ENCODE measurements around the gene ALX4. TPM values are rescaled to one million over a fixed set of nuclear protein-coding genes. Genes with fewer than 3 reads are reported as not detected.

ALX4 gene
- total RNA-seq, 1 donor, result not detected

DNA sequence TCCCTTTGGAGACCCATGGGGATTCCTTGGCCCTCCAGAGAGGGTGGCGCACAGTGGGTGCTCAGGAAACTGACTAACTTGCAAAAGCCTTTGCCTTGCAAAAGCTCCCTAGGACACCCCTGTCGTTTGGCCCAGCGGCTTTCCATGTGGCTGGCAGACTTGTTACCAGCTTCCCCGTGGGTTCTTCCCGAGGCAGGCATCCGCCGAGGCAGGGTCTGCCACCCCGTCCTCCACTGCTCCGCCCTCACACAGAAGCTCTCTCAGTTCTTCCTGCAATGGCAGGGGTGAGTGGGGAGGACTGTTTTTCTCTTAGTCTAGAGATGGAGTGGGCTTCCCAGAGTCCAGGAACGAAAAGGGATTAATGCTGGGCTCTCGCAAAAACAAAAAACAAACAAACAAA, 23.0 kb downstream of the ALX4 start:
- no peak for DNase-seq (ENCODE audit: low read depth)
- TF ChIP-seq, protein P1, sequence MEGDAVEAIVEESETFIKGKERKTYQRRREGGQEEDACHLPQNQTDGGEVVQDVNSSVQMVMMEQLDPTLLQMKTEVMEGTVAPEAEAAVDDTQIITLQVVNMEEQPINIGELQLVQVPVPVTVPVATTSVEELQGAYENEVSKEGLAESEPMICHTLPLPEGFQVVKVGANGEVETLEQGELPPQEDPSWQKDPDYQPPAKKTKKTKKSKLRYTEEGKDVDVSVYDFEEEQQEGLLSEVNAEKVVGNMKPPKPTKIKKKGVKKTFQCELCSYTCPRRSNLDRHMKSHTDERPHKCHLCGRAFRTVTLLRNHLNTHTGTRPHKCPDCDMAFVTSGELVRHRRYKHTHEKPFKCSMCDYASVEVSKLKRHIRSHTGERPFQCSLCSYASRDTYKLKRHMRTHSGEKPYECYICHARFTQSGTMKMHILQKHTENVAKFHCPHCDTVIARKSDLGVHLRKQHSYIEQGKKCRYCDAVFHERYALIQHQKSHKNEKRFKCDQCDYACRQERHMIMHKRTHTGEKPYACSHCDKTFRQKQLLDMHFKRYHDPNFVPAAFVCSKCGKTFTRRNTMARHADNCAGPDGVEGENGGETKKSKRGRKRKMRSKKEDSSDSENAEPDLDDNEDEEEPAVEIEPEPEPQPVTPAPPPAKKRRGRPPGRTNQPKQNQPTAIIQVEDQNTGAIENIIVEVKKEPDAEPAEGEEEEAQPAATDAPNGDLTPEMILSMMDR (IDR thresholded peaks at IDR 0.05; ENCODE audit: insufficient read depth, low read depth, low read length), result no peak
- H3K4me3 ChIP-seq (ENCODE audit: low read depth, low read length), result no peak overlapping the region

DNA sequence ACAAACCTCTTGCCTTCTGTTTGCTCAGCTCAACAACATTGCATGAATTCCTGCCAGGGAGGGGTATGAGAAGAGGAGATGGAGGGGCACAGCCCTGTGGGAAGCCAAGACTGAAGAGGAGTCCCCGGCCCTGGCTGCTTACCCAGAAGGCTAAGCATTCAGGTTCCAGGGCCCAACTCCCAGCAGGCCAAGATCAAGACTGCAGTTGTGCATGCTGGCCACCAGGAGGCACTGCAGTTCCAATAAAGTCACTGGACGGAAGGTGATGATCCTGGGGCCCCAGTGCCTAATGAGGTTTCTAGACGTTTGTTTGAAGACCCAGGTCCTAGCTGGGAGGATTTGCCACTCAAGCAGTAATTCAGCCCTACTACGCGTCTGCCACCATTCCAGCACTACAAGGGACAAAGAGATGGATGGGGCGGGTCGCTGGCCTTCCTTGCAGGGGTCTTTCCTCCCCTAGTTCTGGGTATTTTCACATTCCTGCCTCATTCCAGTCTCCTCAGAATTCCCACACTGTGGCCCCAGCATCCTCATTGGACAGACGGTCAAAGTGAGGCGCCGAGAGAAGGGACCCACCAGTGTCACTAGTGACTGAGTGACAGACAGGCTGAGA, 23.6 kb downstream of the ALX4 start:
- peak; percentile 45 for DNase-seq (ENCODE audit: low read depth)
- H3K4me3 ChIP-seq (ENCODE audit: low read depth, low read length), result no peak overlapping the region
- TF ChIP-seq, protein P1 (IDR thresholded peaks at IDR 0.05; ENCODE audit: insufficient read depth, low read depth, low read length), result peak; percentile 96

DNA sequence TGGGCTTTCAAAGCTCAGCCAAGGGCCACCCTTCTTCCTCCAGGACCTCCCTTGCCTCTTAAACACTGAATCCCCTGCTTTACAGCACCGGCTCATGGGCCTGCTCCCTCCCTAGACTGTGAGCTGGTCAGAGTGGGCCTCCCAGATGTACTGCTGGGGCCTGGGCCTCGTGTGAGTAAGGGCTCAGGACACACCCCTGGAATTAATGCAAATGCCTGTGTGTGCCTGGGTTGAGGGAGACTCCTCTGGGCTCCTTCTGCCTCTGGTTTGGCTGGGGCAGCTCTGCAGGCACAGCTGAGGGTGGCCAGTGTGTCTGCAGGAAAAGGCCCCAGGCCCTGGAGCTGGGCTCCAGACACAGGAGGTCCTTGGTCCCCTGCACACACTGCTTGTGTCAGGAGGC, 24.2 kb downstream of the ALX4 start:
- no peak for DNase-seq (ENCODE audit: low read depth)
- no peak overlapping the region for H3K4me3 ChIP-seq (ENCODE audit: low read depth, low read length)
- TF ChIP-seq, protein P1 (IDR thresholded peaks at IDR 0.05; ENCODE audit: insufficient read depth, low read depth, low read length), result no peak

DNA sequence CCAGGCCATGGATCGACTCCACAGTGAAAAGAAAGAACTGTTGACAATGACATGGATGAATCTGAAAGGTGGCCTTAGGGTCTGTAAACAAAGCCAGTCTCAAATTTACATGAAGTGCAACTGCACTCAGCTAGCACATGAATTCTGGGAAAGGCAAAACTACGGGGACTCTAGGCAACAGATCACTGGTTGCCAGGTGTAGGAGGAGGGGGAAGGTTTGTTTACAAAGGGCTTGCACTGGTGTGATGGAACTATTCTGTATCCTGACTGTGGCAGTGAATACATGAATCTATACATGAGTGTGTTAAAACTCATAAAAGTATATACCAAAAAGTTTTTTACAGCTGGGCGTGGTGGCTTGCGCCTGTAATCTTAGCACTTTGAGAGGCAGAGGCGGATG, 27.3 kb downstream of the ALX4 start:
- TF ChIP-seq, protein P1 (IDR thresholded peaks at IDR 0.05; ENCODE audit: insufficient read depth, low read depth, low read length), result no peak
- DNase-seq (ENCODE audit: low read depth), result no peak

DNA sequence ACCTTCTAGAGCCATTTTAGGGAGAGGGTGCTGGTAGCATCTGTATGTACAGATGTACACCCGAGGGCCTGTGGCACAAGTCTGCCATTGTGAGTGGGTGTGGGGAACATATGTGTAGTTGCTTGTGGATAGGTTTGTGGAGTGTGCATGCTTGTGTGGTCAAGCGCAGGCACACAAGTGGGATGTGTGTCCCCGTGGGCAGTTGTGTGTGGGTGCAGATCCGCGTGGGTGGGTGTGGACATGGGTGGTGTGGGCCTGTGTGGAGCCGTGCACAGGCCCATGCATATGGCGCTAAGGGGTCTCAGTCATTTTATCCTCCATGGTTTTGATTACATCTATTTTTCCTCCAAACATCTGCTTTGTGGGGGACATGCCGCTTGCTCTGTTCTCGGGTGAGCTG, 28.8 kb downstream of the ALX4 start:
- TF ChIP-seq, protein P1 (IDR thresholded peaks at IDR 0.05; ENCODE audit: insufficient read depth, low read depth, low read length), result no peak
- DNase-seq (ENCODE audit: low read depth), result no peak

More for the DNA sequence above, 27.3 kb downstream of the ALX4 start:
- H3K4me3 ChIP-seq (ENCODE audit: low read depth, low read length), result no peak overlapping the region

DNA sequence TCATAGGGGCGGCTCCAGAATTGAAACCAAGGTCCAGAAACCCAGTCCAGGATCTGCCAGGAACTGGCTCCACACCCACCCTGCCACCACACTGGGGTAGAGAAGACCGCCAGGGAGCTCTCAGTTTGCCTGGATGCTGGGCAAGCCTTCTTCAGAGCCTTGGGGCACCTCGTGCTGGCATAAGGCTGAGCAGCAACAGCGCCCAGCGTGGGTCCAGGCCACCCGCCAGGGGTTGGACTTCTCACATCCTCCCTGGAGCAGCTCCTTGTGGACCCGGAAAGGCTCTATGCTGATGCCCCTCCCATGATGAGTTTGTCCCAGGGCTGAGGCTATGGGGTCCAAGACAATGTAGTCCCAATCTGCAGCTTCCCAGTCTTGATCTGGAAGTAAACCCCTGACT, 29.7 kb downstream of the ALX4 start:
- no peak overlapping the region for H3K4me3 ChIP-seq (ENCODE audit: low read depth, low read length)
- TF ChIP-seq, protein P1 (IDR thresholded peaks at IDR 0.05; ENCODE audit: insufficient read depth, low read depth, low read length), result no peak
- no peak for DNase-seq (ENCODE audit: low read depth)

More for the DNA sequence above, 28.8 kb downstream of the ALX4 start:
- no peak overlapping the region for H3K4me3 ChIP-seq (ENCODE audit: low read depth, low read length)

DNA sequence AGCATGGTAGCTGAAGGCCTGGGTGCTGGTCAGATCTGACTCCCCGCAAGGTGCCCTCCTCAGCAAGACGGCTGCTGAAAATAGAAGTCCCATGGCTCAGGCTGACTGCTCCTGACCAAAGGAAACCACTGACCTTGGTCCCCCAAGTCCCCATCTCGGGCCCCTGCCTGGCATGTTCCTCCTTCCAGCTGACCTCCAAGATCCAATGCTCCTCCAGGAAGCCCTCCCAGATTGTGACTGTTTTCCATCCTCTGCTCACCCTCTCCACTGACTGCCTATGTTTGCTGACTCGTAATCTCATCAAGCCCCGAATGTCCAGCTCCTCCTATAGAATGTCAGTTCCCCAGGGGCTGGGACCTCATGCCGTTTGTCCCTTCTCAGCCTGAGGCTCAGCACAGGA, 30.5 kb downstream of the ALX4 start:
- no peak overlapping the region for H3K4me3 ChIP-seq (ENCODE audit: low read depth, low read length)
- DNase-seq (ENCODE audit: low read depth), result no peak
- TF ChIP-seq, protein P1 (IDR thresholded peaks at IDR 0.05; ENCODE audit: insufficient read depth, low read depth, low read length), result no peak
